Renal cortical epithelial cell (primary cell): Measurements from ENCODE around the gene ZBTB8B. TPM values are rescaled to one million over a fixed set of nuclear protein-coding genes. Genes with fewer than 3 reads are reported as not detected.
"Not testable (repeated sequence)": the region's sequence is repeated elsewhere in the genome, so short reads cannot be mapped to it uniquely, and the experiment has no call there.

Experiments used
- DNase-seq: peaks from one replicate; pipeline ENCODE4 v3.0.0-alpha.2; 2011; ENCODE audit warnings: low read depth
- total RNA-seq: library from RNA; depleted of rRNA; stranded (reverse); fragments of >200 nt; gene quantifications from 2 replicates; pipeline ENCODE4 v1.2.3, GENCODE V29; 2014

ZBTB8B gene
- under 0.01 TPM in 1 of 2 replicates, not detected in the other for total RNA-seq

- peak; percentile 56 for DNase-seq
Observed at GRCh38 chr1:32464716-32465577, at the start of gene ZBTB8B. Gene ZBTB8B (plus strand): TSS chr1:32465072. CDS start chr1:32470625, 5,553 bp downstream.

- DNase-seq = no peak
Observed at GRCh38 chr1:32421775-32422174, 43.1 kb upstream of the ZBTB8B start.

GRCh38 chr1:32426489-32427255, 38.2 kb upstream of the ZBTB8B start:
- DNase-seq = peak; percentile 3

GRCh38 chr1:32427264-32427963, 37.5 kb upstream of the ZBTB8B start:
- no peak for DNase-seq

GRCh38 chr1:32431736-32432400, 33.0 kb upstream of the ZBTB8B start:
- peak; percentile 8 for DNase-seq

- no peak for DNase-seq
Observed at GRCh38 chr1:32438136-32438535, 26.7 kb upstream of the ZBTB8B start.

GRCh38 chr1:32438777-32439176, 26.1 kb upstream of the ZBTB8B start:
- DNase-seq = not testable (repeated sequence)

GRCh38 chr1:32441467-32441866, 23.4 kb upstream of the ZBTB8B start:
- DNase-seq = not testable (repeated sequence)

GRCh38 chr1:32447469-32448185, 17.2 kb upstream of the ZBTB8B start:
- peak; percentile 79 for DNase-seq

GRCh38 chr1:32448186-32448772, 16.6 kb upstream of the ZBTB8B start:
- DNase-seq = peak; percentile 65

- no peak for DNase-seq
Observed at GRCh38 chr1:32448773-32449456, 16.0 kb upstream of the ZBTB8B start.

- DNase-seq = not testable (repeated sequence)
Observed at GRCh38 chr1:32449457-32449831, 15.4 kb upstream of the ZBTB8B start.

- peak; percentile 63 for DNase-seq
Observed at GRCh38 chr1:32454726-32455125, 10.1 kb upstream of the ZBTB8B start.

GRCh38 chr1:32455958-32456357, 8.9 kb upstream of the ZBTB8B start:
- DNase-seq = no peak

- DNase-seq = not testable (repeated sequence)
Observed at GRCh38 chr1:32458798-32459197, 6.1 kb upstream of the ZBTB8B start.

- not testable (repeated sequence) for DNase-seq
Observed at GRCh38 chr1:32462977-32463376, 1.9 kb upstream of the ZBTB8B start.

- DNase-seq = no peak
Observed at GRCh38 chr1:32464191-32464715, 619 bp upstream of the ZBTB8B start.

GRCh38 chr1:32465578-32465933, 684 bp downstream of the ZBTB8B start:
- no peak for DNase-seq

- DNase-seq = no peak
Observed at GRCh38 chr1:32466761-32467160, 1.9 kb downstream of the ZBTB8B start.

GRCh38 chr1:32468791-32469190, 3.9 kb downstream of the ZBTB8B start:
- DNase-seq = no peak
